ENCODE data around the gene CX3CL1. TPM values are rescaled to one million over a fixed set of nuclear protein-coding genes. Genes with fewer than 3 reads are reported as not detected.
A peak's percentile ranks its signal among the peaks of the same experiment; 100 is the strongest.
"Not testable (repeated sequence)": the region's sequence is repeated elsewhere in the genome, so short reads cannot be mapped to it uniquely, and the experiment has no call there.

CX3CL1 gene
- total RNA-seq, 1 donor from 2014 or later: 31.1 TPM

GRCh38 chr16:57382535-57383275, 10.4 kb downstream of the CX3CL1 start:
- DNase-seq (ENCODE audit: low spot score): no peak

GRCh38 chr16:57383276-57384247, 11.3 kb downstream of the CX3CL1 start:
- no peak for DNase-seq (ENCODE audit: low spot score)

- no peak for DNase-seq (ENCODE audit: low spot score)
Observed at GRCh38 chr16:57384248-57385070, 12.2 kb downstream of the CX3CL1 start.

GRCh38 chr16:57385083-57385482, 12.8 kb downstream of the CX3CL1 start:
- no peak for DNase-seq (ENCODE audit: low spot score)

- DNase-seq (ENCODE audit: low spot score): no peak
Observed at GRCh38 chr16:57386381-57386951, 14.2 kb downstream of the CX3CL1 start.

GRCh38 chr16:57387598-57388354, 15.5 kb downstream of the CX3CL1 start:
- DNase-seq (ENCODE audit: low spot score): no peak

- DNase-seq (ENCODE audit: low spot score): no peak
Observed at GRCh38 chr16:57388359-57389086, 16.2 kb downstream of the CX3CL1 start.

GRCh38 chr16:57389087-57389468, 16.8 kb downstream of the CX3CL1 start:
- no peak for DNase-seq (ENCODE audit: low spot score)

GRCh38 chr16:57390636-57391295, 18.5 kb downstream of the CX3CL1 start:
- DNase-seq (ENCODE audit: low spot score): no peak

GRCh38 chr16:57391300-57391699, 19.0 kb downstream of the CX3CL1 start:
- no peak for DNase-seq (ENCODE audit: low spot score)

- no peak for DNase-seq (ENCODE audit: low spot score)
Observed at GRCh38 chr16:57391708-57392107, 19.4 kb downstream of the CX3CL1 start.

- peak; percentile 77 for DNase-seq (ENCODE audit: low spot score)
Observed at GRCh38 chr16:57392694-57393093, 20.4 kb downstream of the CX3CL1 start.

- DNase-seq (ENCODE audit: low spot score): peak; percentile 87
Observed at GRCh38 chr16:57394444-57394843, 22.2 kb downstream of the CX3CL1 start.

- no peak for DNase-seq (ENCODE audit: low spot score)
Observed at GRCh38 chr16:57395026-57395425, 22.7 kb downstream of the CX3CL1 start.

GRCh38 chr16:57396786-57397185, 24.5 kb downstream of the CX3CL1 start:
- DNase-seq (ENCODE audit: low spot score): no peak

- DNase-seq (ENCODE audit: low spot score): not testable (repeated sequence)
Observed at GRCh38 chr16:57397493-57397892, 25.2 kb downstream of the CX3CL1 start.

GRCh38 chr16:57401943-57402640, 29.8 kb downstream of the CX3CL1 start:
- no peak for DNase-seq (ENCODE audit: low spot score)

- no peak for DNase-seq (ENCODE audit: low spot score)
Observed at GRCh38 chr16:57403965-57404817, 31.9 kb downstream of the CX3CL1 start, which contains the start of gene CCL17. CCL17 (plus strand) TSS chr16:57404767; CDS start chr16:57413933, 9,166 bp downstream.
